Prostate gland (tissue), 2 donors: ENCODE measurements around the gene ADCY4. TPM values are rescaled to one million over a fixed set of nuclear protein-coding genes. Genes with fewer than 3 reads are reported as not detected.

Source experiments
- DNase-seq: peaks from one replicate; pipeline ENCODE4 v3.0.0-alpha.2; 2019; ENCODE audit warnings: low spot score
- H3K27ac ChIP-seq, 2 donors: fragments of 200-600 bp; sonication (generic); 2 replicates each; pipeline ENCODE4 v1.5.1; 2017 to 2019
- H3K27me3 ChIP-seq: fragments of 200-600 bp; sonication (generic); replicated peaks from 2 replicates; pipeline ENCODE4 v1.5.1; 2019; ENCODE audit not compliant: insufficient read depth
- H3K36me3 ChIP-seq, 2 donors: fragments of 200-600 bp; sonication (generic); 1 replicate in 1 of 2; 2 replicates in 1 of 2; pipeline versions ENCODE4 v1.5.1 to v1.8.1; 2017 to 2019
- H3K4me1 ChIP-seq: fragments of 200-600 bp; sonication (generic); replicated peaks from 2 replicates; pipeline ENCODE4 v1.5.1; 2019
- H3K4me3 ChIP-seq, 2 donors: fragments of 200-600 bp; sonication (generic); 2 replicates each; pipeline ENCODE4 v1.5.1; 2017 to 2019
- H3K9me3 ChIP-seq: fragments of 200-600 bp; sonication (generic); 2 replicates; pipeline ENCODE4 v1.5.1; 2017
- POLR2A ChIP-seq: fragments of 450-650 bp; IDR thresholded peaks from one replicate; pipeline ENCODE4 v1.6.1; 2016; ENCODE audit warnings: antibody characterized with exemption, mild to moderate bottlenecking
- POLR2AphosphoS5 ChIP-seq: sonication (generic); formaldehyde crosslinking; IDR thresholded peaks from one replicate; pipeline ENCODE4 v1.6.1; 2017; ENCODE audit warnings: antibody characterized with exemption
- WGBS: methylation state at CpG from one replicate; pipeline ENCODE4 v1.1.5; 2018; 5-methylcytosine and 5-hydroxymethylcytosine counted together
- intact Hi-C: fragments of 100-400 bp; cut with DNase I; formaldehyde crosslinking; loops from one replicate; pipeline ENCODE4 v1.14.2; 2022
- total RNA-seq, 2 donors: library from RNA; depleted of rRNA; stranded (reverse); fragments of >200 nt; gene quantifications; one replicate each; pipeline ENCODE4 v1.1.0, GENCODE V29; 2016
- TF ChIP-seq, protein P1 (sequence below), 4 experiments: fragments of 200-600 bp in 2 of 4; fragments of 450-650 bp in 2 of 4; sonication (generic) in 2 of 4; IDR thresholded peaks; 1 replicate in 3 of 4; 2 replicates in 1 of 4; pipeline ENCODE4 v1.5.1; 2016 to 2019; ENCODE audit warnings: antibody characterized with exemption in 4 of 4, mild to moderate bottlenecking in 2 of 4, moderate library complexity in 2 of 4

Gene ADCY4
- total RNA-seq, 2 donors from 2014 or later: 19.4 to 28.7 TPM

DNA sequence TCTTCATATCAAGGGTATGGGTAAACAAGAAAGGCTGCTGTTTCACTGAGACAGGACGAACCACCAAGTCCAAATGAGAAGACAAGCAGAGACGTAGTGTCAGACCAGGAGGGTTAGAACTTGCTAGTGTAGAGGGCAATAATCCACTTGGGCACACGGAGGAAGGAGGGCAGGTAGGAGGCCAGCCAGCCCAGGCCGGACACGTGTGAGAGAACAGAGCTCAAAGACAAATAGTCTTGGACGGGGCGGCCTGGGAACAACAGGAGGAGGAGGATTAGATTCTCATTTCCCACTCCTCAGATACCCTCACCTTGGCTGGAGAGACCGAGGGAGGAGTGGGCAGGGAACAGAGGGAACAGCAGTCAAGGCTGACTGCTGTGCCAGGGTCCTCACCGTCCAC, 44.1 kb downstream of the ADCY4 start:
- intact Hi-C loops: no loop called here
- DNase-seq: no peak
- no peaks in the 10 kb centered on the region for H3K27me3 ChIP-seq
- no peaks in the 10 kb centered on the region for H3K4me1 ChIP-seq
- TF ChIP-seq POLR2A (no peak), POLR2AphosphoS5 (no peak)
- TF ChIP-seq, protein P1, sequence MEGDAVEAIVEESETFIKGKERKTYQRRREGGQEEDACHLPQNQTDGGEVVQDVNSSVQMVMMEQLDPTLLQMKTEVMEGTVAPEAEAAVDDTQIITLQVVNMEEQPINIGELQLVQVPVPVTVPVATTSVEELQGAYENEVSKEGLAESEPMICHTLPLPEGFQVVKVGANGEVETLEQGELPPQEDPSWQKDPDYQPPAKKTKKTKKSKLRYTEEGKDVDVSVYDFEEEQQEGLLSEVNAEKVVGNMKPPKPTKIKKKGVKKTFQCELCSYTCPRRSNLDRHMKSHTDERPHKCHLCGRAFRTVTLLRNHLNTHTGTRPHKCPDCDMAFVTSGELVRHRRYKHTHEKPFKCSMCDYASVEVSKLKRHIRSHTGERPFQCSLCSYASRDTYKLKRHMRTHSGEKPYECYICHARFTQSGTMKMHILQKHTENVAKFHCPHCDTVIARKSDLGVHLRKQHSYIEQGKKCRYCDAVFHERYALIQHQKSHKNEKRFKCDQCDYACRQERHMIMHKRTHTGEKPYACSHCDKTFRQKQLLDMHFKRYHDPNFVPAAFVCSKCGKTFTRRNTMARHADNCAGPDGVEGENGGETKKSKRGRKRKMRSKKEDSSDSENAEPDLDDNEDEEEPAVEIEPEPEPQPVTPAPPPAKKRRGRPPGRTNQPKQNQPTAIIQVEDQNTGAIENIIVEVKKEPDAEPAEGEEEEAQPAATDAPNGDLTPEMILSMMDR (IDR thresholded peaks at IDR 0.05): no peak
- H3K9me3 ChIP-seq: no peaks in the 10 kb centered on the region
- no peaks in the 10 kb centered on the region for H3K36me3 ChIP-seq
- WGBS: 89% methylated on average over 9 of the region's 9 CpGs
- no peak overlapping the region for H3K27ac ChIP-seq
- no peak overlapping the region for H3K4me3 ChIP-seq

DNA sequence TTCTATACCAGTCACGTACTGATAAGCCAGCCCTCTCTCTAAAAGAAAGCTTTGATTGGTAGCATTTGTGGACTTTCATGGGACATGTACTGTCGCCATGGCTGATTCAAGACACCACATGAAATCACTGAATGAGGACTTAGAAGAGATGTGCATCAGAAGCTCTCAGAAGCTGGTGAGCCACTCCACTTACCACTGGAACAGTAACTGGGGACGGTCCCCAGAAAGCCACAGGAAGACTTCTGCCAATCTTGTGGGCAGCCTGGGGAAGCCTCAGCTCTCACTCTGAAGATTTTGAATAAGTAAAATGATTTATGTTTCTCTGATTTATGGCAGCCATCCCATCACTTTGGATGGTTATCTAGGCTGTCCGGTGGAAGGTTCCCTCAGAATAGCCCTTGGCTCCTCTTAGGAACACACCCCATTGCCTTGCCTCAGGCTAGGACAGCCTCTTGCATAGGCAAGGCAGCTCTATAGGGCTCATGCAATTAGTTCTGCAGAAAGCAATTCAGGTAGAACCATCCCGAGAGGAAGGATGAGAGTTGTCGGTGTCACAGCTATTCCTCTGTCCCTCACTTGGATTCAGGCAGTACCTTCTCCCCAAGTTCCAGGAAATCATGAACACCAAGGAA, 45.1 kb downstream of the ADCY4 start:
- Histone ChIP-seq H3K4me1 (no peaks in the 10 kb centered on the region), H3K27ac (no peak overlapping the region), H3K4me3 (no peak overlapping the region), H3K27me3 (no peaks in the 10 kb centered on the region), H3K9me3 (no peaks in the 10 kb centered on the region), H3K36me3 (no peaks in the 10 kb centered on the region)
- 78% methylated on average over 6 of the region's 6 CpGs for WGBS
- TF ChIP-seq POLR2A (no peak), POLR2AphosphoS5 (no peak)
- TF ChIP-seq, protein P1 (IDR thresholded peaks at IDR 0.05): no peak
- no peak for DNase-seq
- intact Hi-C loops: no loop called here

GRCh38 chr14:24286996-24287395, 47.9 kb downstream of the ADCY4 start:
- WGBS: 96% methylated on average over 5 of the region's 5 CpGs
- H3K27me3 ChIP-seq: no peaks in the 10 kb centered on the region
- no peak for DNase-seq
- no peak overlapping the region for H3K27ac ChIP-seq
- no peak overlapping the region for H3K4me3 ChIP-seq
- intact Hi-C loops: no loop called here
- no peaks in the 10 kb centered on the region for H3K4me1 ChIP-seq
- TF ChIP-seq POLR2AphosphoS5 (no peak), POLR2A (no peak)
- TF ChIP-seq, protein P1 (IDR thresholded peaks at IDR 0.05): no peak
- no peaks in the 10 kb centered on the region for H3K36me3 ChIP-seq
- no peaks in the 10 kb centered on the region for H3K9me3 ChIP-seq

- intact Hi-C loops: no loop called here
- Histone ChIP-seq H3K4me3 (no peak overlapping the region), H3K27me3 (no peaks in the 10 kb centered on the region), H3K27ac (no peak overlapping the region), H3K9me3 (no peaks in the 10 kb centered on the region), H3K4me1 (no peaks in the 10 kb centered on the region), H3K36me3 (no peaks in the 10 kb centered on the region)
- 57% methylated on average over 4 of the region's 4 CpGs for WGBS
- DNase-seq: no peak
- TF ChIP-seq, protein P1 (IDR thresholded peaks at IDR 0.05): no peak
- TF ChIP-seq POLR2AphosphoS5: no peak
- no peak for TF ChIP-seq POLR2A
These were observed 49.5 kb downstream of the ADCY4 start for GRCh38 chr14:24285351-24285750.

DNA sequence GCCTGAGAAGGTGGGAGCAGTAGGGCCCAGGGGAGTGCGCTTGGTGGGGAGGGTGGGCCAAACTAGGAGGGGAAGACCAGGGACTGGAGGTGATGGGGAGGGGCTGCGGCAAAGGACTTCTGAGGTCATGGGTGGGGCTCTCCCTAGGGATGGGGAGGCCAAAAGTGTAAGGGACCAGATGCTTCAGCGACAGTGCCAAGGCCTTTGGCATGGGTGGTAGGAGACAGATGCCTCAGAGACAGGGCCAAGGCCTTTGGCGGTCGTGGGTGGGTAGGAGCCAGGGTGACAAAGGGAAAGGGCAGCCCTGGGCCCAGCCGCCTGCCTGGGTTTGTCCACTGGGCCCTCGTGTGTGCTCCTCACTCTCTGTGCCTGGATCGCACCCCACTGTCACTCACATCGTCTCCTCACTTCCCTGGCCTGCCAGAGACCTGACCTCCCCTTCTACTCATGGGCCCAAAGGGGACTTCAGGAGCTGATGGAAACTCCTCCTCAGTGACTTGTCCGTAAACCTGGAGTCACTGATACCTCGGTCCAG, 50.3 kb downstream of the ADCY4 start:
- intact Hi-C loops: no loop called here
- H3K36me3 ChIP-seq: no peaks in the 10 kb centered on the region
- no peaks in the 10 kb centered on the region for H3K4me1 ChIP-seq
- no peaks in the 10 kb centered on the region for H3K27me3 ChIP-seq
- no peak for DNase-seq
- no peaks in the 10 kb centered on the region for H3K9me3 ChIP-seq
- no peak overlapping the region for H3K27ac ChIP-seq
- TF ChIP-seq POLR2A (no peak), POLR2AphosphoS5 (no peak)
- TF ChIP-seq, protein P1 (IDR thresholded peaks at IDR 0.05): no peak
- no peak overlapping the region for H3K4me3 ChIP-seq
- 78% methylated on average over 11 of the region's 11 CpGs for WGBS
